ENCODE results near the gene CCDC85C. TPM values are rescaled to one million over a fixed set of nuclear protein-coding genes. Genes with fewer than 3 reads are reported as not detected.
A peak's percentile ranks its signal among the peaks of the same experiment; 100 is the strongest.

Gene CCDC85C
- total RNA-seq, 1 donor, result 0.81 TPM

GRCh38 chr14:99609245-99610170 lies 5.5 kb upstream of the CCDC85C start:
- peak in 1 of 3 donors; percentile 14 for DNase-seq (ENCODE audit: low read depth in 2 of 3, low spot score in 2 of 3)

- no peak for DNase-seq (ENCODE audit: low read depth in 2 of 3, low spot score in 2 of 3)
These were observed 4.6 kb upstream of the CCDC85C start for GRCh38 chr14:99608591-99608990.

- no peak for DNase-seq (ENCODE audit: low read depth in 2 of 3, low spot score in 2 of 3)
These were observed 2.4 kb upstream of the CCDC85C start for GRCh38 chr14:99606359-99606758.

- peak; percentile 60 to 71 (median 65) for DNase-seq (ENCODE audit: low read depth in 2 of 3, low spot score in 2 of 3)
These were observed 1.4 kb upstream of the CCDC85C start for GRCh38 chr14:99605299-99605961.

GRCh38 chr14:99604766-99605298 lies 825 bp upstream of the CCDC85C start:
- DNase-seq (ENCODE audit: low read depth in 2 of 3, low spot score in 2 of 3), result peak in 1 of 3 donors; percentile 19

- peak; percentile 91 to 96 (median 94) for DNase-seq (ENCODE audit: low read depth in 2 of 3, low spot score in 2 of 3)
These were observed 315 bp upstream of the CCDC85C start for GRCh38 chr14:99604278-99604765.

- no peak for DNase-seq (ENCODE audit: low read depth in 2 of 3, low spot score in 2 of 3)
These were observed 1.1 kb downstream of the CCDC85C start for GRCh38 chr14:99602788-99603415.

- no peak for DNase-seq (ENCODE audit: low read depth in 2 of 3, low spot score in 2 of 3)
These were observed 1.8 kb downstream of the CCDC85C start for GRCh38 chr14:99602054-99602787.

- no peak for DNase-seq (ENCODE audit: low read depth in 2 of 3, low spot score in 2 of 3)
These were observed 2.6 kb downstream of the CCDC85C start for GRCh38 chr14:99601361-99601831.

GRCh38 chr14:99600232-99600888 lies 3.6 kb downstream of the CCDC85C start:
- no peak for DNase-seq (ENCODE audit: low read depth in 2 of 3, low spot score in 2 of 3)

GRCh38 chr14:99599393-99599792 lies 4.6 kb downstream of the CCDC85C start:
- DNase-seq (ENCODE audit: low read depth in 2 of 3, low spot score in 2 of 3), result no peak

GRCh38 chr14:99598774-99599173 lies 5.2 kb downstream of the CCDC85C start:
- no peak for DNase-seq (ENCODE audit: low read depth in 2 of 3, low spot score in 2 of 3)

GRCh38 chr14:99597911-99598600 lies 6.0 kb downstream of the CCDC85C start:
- DNase-seq (ENCODE audit: low read depth in 2 of 3, low spot score in 2 of 3), result no peak

GRCh38 chr14:99596772-99597171 lies 7.2 kb downstream of the CCDC85C start:
- DNase-seq (ENCODE audit: low read depth in 2 of 3, low spot score in 2 of 3), result no peak

- DNase-seq (ENCODE audit: low read depth in 2 of 3, low spot score in 2 of 3), result no peak
These were observed 7.9 kb downstream of the CCDC85C start for GRCh38 chr14:99596071-99596627.

GRCh38 chr14:99595524-99595923 lies 8.5 kb downstream of the CCDC85C start:
- no peak for DNase-seq (ENCODE audit: low read depth in 2 of 3, low spot score in 2 of 3)

GRCh38 chr14:99595034-99595433 lies 9.0 kb downstream of the CCDC85C start:
- DNase-seq (ENCODE audit: low read depth in 2 of 3, low spot score in 2 of 3), result no peak

- no peak for DNase-seq (ENCODE audit: low read depth in 2 of 3, low spot score in 2 of 3)
These were observed 9.8 kb downstream of the CCDC85C start for GRCh38 chr14:99593971-99594841.

Data from hematopoietic multipotent progenitor cell (in vitro differentiated cells).